A673 (cell line): Measurements from ENCODE around the gene ANK2.

Source experiments
- CTCF ChIP-seq: fragments of 300-800, 200-600 bp; sonication (generic); conservative IDR thresholded peaks from 2 replicates; pipeline ENCODE4 v1.5.1; 2017; ENCODE audit warnings: low read depth, mild to moderate bottlenecking, antibody characterized with exemption, low read length, moderate library complexity, mixed read lengths
- EZH2 ChIP-seq: fragments of 200-600 bp; sonication (generic); IDR thresholded peaks from 2 replicates; pipeline ENCODE4 v1.6.1; 2017; ENCODE audit warnings: borderline replicate concordance, low read depth, mild to moderate bottlenecking, mixed read lengths, antibody characterized with exemption, low read length; ENCODE audit not compliant: poor library complexity, severe bottlenecking

GRCh38 chr4:113122066-113122465, 72.6 kb downstream of the ANK2 start:
- TF ChIP-seq CTCF (no peak), EZH2 (no peak)
